8988T (cell line): ENCODE measurements around the gene GRIA1.
"Not testable (repeated sequence)": the region's sequence is repeated elsewhere in the genome, so short reads cannot be mapped to it uniquely, and the experiment has no call there.

Experiments
- DNase-seq: peaks from one replicate; pipeline ENCODE4 v3.0.0; 2011

The GRIA1 gene

GRCh38 chr5:153792305-153792704 is 301.8 kb downstream of the GRIA1 start:
- DNase-seq: no peak

- no peak for DNase-seq
Observed at GRCh38 chr5:153793699-153794098, 303.2 kb downstream of the GRIA1 start.

- DNase-seq: no peak
Observed at GRCh38 chr5:153794327-153794726, 303.9 kb downstream of the GRIA1 start.

GRCh38 chr5:153796527-153796926 is 306.1 kb downstream of the GRIA1 start:
- no peak for DNase-seq

- no peak for DNase-seq
Observed at GRCh38 chr5:153797484-153797883, 307.0 kb downstream of the GRIA1 start.

- DNase-seq: no peak
Observed at GRCh38 chr5:153798830-153799229, 308.4 kb downstream of the GRIA1 start.

- no peak for DNase-seq
Observed at GRCh38 chr5:153799466-153799865, 309.0 kb downstream of the GRIA1 start.

GRCh38 chr5:153802050-153802821 is 311.8 kb downstream of the GRIA1 start:
- DNase-seq: no peak

- no peak for DNase-seq
Observed at GRCh38 chr5:153807801-153808200, 317.3 kb downstream of the GRIA1 start.

GRCh38 chr5:153809166-153809565 is 318.7 kb downstream of the GRIA1 start:
- no peak for DNase-seq

GRCh38 chr5:153813901-153814300 is 323.4 kb downstream of the GRIA1 start:
- DNase-seq: no peak

- no peak for DNase-seq
Observed at GRCh38 chr5:153816870-153817269, 326.4 kb downstream of the GRIA1 start.

GRCh38 chr5:153818626-153819025 is 328.2 kb downstream of the GRIA1 start:
- DNase-seq: no peak

GRCh38 chr5:153823036-153823435 is 332.6 kb downstream of the GRIA1 start:
- DNase-seq: no peak

GRCh38 chr5:153824909-153825308 is 334.4 kb downstream of the GRIA1 start:
- no peak for DNase-seq

- no peak for DNase-seq
Observed at GRCh38 chr5:153827397-153827796, 336.9 kb downstream of the GRIA1 start.

GRCh38 chr5:153829510-153830065 is 339.1 kb downstream of the GRIA1 start:
- no peak for DNase-seq

GRCh38 chr5:153831973-153832372 is 341.5 kb downstream of the GRIA1 start:
- DNase-seq: no peak

GRCh38 chr5:153835891-153836515 is 345.5 kb downstream of the GRIA1 start:
- DNase-seq: no peak

- DNase-seq: not testable (repeated sequence)
Observed at GRCh38 chr5:153849303-153850113, 359.0 kb downstream of the GRIA1 start.

GRCh38 chr5:153860195-153860886 is 369.9 kb downstream of the GRIA1 start:
- DNase-seq: no peak

GRCh38 chr5:153862906-153863305 is 372.4 kb downstream of the GRIA1 start:
- not testable (repeated sequence) for DNase-seq
